BE2C (cell line): ENCODE data around the gene RHBDF2.
A peak's percentile ranks its signal among the peaks of the same experiment; 100 is the strongest.

Experiments
- DNase-seq: peaks from one replicate; pipeline ENCODE4 v3.0.0-alpha.2; 2020
- H3K27me3 ChIP-seq: fragments of 250-450 bp; sonication (Bioruptor Pico); 2 replicates; pipeline ENCODE4 v1.5.1; 2020; ENCODE audit warnings: mild to moderate bottlenecking
- H3K36me3 ChIP-seq: fragments of 250-450 bp; sonication (Bioruptor Pico); 2 replicates; pipeline ENCODE4 v1.5.1; 2020; ENCODE audit warnings: mild to moderate bottlenecking
- H3K4me1 ChIP-seq: fragments of 250-450 bp; sonication (Bioruptor Pico); 2 replicates; pipeline ENCODE4 v1.5.1; 2020
- H3K4me3 ChIP-seq: 2 replicates; pipeline ENCODE4 v1.5.1; 2011; ENCODE audit warnings: low read depth, low read length
- H3K9me3 ChIP-seq: fragments of 250-450 bp; sonication (Bioruptor Pico); 2 replicates; pipeline ENCODE4 v1.5.1; 2020
- TF ChIP-seq, protein P1 (sequence below): IDR thresholded peaks from 2 replicates; pipeline ENCODE4 v1.5.1; 2012; ENCODE audit warnings: mild to moderate bottlenecking, low read depth, low read length

Gene RHBDF2

DNA sequence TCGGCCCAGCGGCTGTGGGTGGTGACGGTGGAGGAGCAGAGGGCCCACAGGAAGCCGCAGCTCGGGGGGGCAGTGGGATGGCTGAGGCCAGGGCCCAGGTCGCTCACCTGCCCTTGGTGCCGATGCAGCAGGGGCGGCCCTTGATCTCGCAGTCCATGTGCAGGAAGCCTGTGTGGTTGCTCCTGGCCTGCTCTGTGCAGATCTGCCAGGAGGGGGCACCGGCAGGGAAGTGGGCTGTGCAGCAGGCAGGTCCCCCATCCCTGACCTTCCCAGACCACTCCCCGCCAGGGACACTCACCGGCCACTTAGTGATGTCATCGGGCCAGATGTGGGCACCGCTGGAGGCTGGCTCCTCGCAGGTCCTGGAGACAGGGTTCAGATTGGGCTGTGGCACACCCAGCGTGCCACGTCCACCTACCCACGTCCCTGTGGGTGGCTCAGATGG lies 27.7 kb downstream of the RHBDF2 start:
- no peak overlapping the region for H3K4me3 ChIP-seq
- H3K36me3 ChIP-seq, result no peaks in the 10 kb centered on the region
- H3K4me1 ChIP-seq, result no peaks in the 10 kb centered on the region
- DNase-seq, result peak; percentile 52
- TF ChIP-seq, protein P1, sequence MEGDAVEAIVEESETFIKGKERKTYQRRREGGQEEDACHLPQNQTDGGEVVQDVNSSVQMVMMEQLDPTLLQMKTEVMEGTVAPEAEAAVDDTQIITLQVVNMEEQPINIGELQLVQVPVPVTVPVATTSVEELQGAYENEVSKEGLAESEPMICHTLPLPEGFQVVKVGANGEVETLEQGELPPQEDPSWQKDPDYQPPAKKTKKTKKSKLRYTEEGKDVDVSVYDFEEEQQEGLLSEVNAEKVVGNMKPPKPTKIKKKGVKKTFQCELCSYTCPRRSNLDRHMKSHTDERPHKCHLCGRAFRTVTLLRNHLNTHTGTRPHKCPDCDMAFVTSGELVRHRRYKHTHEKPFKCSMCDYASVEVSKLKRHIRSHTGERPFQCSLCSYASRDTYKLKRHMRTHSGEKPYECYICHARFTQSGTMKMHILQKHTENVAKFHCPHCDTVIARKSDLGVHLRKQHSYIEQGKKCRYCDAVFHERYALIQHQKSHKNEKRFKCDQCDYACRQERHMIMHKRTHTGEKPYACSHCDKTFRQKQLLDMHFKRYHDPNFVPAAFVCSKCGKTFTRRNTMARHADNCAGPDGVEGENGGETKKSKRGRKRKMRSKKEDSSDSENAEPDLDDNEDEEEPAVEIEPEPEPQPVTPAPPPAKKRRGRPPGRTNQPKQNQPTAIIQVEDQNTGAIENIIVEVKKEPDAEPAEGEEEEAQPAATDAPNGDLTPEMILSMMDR, result peak; percentile 39
- H3K27me3 ChIP-seq, result no peaks in the 10 kb centered on the region
- no peaks in the 10 kb centered on the region for H3K9me3 ChIP-seq

DNA sequence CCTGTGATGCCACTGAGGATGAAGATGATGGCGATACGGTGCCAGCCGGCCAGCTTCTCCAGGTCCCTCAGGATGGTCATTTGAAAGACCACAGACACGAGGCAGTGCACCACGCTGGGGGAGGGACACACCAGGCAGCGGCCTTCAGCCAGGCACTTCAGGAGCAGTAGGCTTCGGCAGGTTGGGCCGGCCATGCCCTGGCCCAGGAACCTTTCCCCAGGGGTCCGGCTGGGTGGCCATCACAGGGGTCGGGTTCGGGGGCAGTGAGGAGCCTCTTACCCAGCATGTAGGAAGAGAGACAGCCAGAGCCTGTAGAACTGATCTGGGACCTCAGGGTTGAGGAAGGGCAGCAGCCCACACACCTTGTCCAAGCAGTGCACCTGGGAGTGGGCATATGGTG lies 28.5 kb downstream of the RHBDF2 start:
- TF ChIP-seq, protein P1, result no peak
- no peak overlapping the region for H3K4me3 ChIP-seq
- no peak for DNase-seq
- H3K36me3 ChIP-seq, result no peaks in the 10 kb centered on the region
- H3K27me3 ChIP-seq, result no peaks in the 10 kb centered on the region
- H3K9me3 ChIP-seq, result no peaks in the 10 kb centered on the region
- H3K4me1 ChIP-seq, result no peaks in the 10 kb centered on the region

DNA sequence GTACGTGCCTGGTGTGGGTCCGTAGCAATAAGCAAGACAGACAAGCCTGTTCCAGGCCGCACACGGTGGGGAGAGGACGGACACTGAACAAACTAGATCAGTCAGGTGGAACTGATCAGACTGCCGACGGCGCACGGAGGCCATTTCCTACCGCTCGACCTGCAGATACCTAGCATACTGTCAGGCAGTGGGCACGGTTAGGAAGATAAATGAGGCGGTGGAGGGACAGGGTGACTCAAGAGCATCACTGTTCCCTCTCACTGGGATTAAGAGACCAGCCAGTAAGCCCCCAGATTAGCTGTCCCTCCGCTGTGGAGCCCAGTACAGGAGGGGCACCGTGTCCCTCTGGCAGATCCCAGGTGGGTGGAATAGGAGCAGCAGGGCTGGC lies 29.0 kb downstream of the RHBDF2 start:
- Histone ChIP-seq H3K4me3 (no peak overlapping the region), H3K4me1 (no peaks in the 10 kb centered on the region), H3K27me3 (no peaks in the 10 kb centered on the region), H3K36me3 (no peaks in the 10 kb centered on the region), H3K9me3 (no peaks in the 10 kb centered on the region)
- TF ChIP-seq, protein P1, result no peak
- DNase-seq, result no peak

DNA sequence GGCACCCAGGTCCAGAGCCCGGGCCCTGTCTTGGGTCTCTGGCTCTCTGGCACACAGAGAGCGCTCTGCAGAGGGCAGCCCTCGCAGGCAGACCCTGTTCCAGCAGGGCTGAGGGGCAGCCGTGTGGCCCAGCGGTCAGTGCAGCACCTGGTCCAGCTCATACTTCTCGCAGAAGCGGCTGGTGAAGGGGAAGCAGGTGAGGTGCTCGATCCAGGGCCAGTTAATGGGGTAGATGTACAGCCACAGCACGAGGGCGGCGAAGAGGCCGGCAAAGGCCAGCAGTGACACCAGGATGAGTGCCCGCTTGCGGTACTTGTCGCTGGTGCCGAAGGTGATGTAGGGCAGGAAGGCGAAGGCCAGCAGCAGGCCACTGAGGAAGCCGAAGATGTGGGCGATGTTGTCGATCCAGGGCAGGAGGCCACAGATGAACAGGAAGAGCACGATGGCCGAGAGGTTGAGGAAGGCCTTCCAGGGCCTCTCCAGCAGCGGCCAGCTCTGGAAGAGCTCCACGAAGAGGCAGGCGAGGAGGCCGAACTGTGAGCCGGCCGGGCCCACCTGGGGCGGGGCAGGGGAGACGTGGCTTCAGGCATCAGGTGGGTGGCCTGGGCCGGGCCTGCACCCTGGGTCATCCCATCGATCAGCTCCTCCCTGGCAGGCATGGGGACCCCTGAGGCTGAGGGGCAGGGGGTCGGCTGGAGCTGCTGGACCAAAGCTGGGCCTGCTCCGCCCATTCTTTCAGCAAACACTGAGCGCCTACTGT lies 29.5 kb downstream of the RHBDF2 start:
- Histone ChIP-seq H3K4me1 (no peaks in the 10 kb centered on the region), H3K4me3 (no peak overlapping the region), H3K27me3 (no peaks in the 10 kb centered on the region), H3K9me3 (no peaks in the 10 kb centered on the region), H3K36me3 (no peaks in the 10 kb centered on the region)
- TF ChIP-seq, protein P1, result no peak
- no peak for DNase-seq

DNA sequence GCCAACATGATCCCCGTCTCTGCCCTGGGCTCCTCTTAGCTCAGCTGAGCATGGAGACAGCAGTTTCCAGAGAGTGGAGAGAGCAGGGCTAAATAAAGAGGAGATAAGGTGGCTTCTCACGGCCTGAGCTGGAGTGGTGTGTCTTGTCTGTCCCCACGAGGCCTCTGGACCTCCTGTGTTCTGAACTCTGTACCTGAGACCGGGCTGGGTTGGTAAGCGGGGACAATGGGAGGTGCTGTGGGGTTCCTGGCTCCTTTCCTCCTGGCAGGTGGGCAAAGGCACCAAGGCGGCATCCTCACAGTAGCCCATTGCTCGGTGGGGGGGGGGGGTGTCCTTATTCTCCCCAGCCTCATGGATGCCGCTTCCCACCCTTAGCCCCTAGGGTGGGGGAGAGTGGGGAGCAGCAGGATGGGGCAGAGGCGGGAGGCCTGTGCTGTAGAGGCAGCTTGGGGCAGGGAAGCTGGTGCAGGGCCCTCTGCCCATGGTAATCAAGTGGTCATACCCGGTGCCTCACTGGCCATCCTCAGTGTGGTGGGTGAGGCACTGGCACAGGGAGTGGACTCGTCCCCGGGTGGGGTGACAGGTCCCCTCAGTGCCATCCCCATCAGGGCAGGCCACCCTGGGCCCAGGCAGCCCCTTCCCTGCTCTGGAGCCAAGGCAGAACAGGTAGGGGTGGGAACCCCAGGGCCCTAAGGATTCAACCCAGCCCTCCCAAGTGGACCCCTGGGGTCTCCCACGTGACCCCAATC lies 31.1 kb downstream of the RHBDF2 start:
- Histone ChIP-seq H3K27me3 (no peaks in the 10 kb centered on the region), H3K4me1 (no peaks in the 10 kb centered on the region), H3K4me3 (no peak overlapping the region), H3K36me3 (no peaks in the 10 kb centered on the region), H3K9me3 (no peaks in the 10 kb centered on the region)
- TF ChIP-seq, protein P1, result no peak
- DNase-seq, result no peak
